Neural cell (in vitro differentiated cells): ENCODE data around the gene ADIPOR1.

Source experiments
- CTCF ChIP-seq: fragments of 450-650 bp; IDR thresholded peaks from 2 replicates; pipeline ENCODE4 v1.5.1; 2014; ENCODE audit warnings: antibody characterized with exemption, mild to moderate bottlenecking, moderate library complexity; ENCODE audit not compliant: poor library complexity, severe bottlenecking
- EZH2 ChIP-seq: fragments of 200-600, 300-800 bp; shearing (Covaris generic), sonication (generic); IDR thresholded peaks from 2 replicates; pipeline ENCODE4 v1.6.1; 2014; ENCODE audit warnings: antibody characterized with exemption, low read length, borderline replicate concordance, mild to moderate bottlenecking; ENCODE audit not compliant: insufficient read depth, poor library complexity, severe bottlenecking

GRCh38 chr1:202952099-202952498 lies 6.0 kb downstream of the ADIPOR1 start:
- TF ChIP-seq EZH2 = no peak
- TF ChIP-seq CTCF = no peak
